COR-L47 (cell line): Measurements from ENCODE around the gene TRMT11.

ENCODE experiments used
- DNase-seq: peaks from one replicate; lab custom pipeline; 2025; lab: John Stamatoyannopoulos, UW

TRMT11 gene

DNA sequence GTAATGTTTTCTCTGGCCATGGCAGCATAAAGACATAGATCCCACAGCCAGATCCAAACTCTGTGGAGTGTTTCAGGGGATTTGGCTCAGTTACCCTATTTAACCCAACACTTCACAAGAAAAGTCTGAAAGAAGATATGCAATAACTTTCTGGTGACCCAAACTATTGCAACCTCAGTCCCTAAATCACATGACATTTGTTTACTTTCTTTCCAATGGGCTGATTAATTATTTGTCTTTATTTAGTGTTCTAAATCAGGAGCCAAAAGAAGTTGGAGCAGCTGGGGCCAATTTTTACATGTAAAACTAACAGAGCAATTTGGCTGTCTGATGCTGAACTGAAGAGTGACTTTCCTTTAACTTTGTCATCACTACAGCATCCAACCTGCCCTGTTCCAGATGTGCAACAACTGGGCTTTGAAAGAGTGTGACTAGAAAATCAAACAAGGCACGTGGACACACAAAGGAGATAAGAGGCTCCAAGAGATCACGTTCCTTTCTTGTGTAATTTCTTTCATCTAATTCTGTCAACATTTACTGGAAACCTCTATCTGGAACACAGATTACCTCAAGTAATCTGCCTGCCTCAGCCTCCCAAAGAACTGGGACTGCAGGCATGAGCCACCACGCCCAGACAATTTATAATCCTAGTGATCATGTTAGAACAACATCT lies 90.8 kb downstream of the TRMT11 start:
- DNase-seq: no peak

DNA sequence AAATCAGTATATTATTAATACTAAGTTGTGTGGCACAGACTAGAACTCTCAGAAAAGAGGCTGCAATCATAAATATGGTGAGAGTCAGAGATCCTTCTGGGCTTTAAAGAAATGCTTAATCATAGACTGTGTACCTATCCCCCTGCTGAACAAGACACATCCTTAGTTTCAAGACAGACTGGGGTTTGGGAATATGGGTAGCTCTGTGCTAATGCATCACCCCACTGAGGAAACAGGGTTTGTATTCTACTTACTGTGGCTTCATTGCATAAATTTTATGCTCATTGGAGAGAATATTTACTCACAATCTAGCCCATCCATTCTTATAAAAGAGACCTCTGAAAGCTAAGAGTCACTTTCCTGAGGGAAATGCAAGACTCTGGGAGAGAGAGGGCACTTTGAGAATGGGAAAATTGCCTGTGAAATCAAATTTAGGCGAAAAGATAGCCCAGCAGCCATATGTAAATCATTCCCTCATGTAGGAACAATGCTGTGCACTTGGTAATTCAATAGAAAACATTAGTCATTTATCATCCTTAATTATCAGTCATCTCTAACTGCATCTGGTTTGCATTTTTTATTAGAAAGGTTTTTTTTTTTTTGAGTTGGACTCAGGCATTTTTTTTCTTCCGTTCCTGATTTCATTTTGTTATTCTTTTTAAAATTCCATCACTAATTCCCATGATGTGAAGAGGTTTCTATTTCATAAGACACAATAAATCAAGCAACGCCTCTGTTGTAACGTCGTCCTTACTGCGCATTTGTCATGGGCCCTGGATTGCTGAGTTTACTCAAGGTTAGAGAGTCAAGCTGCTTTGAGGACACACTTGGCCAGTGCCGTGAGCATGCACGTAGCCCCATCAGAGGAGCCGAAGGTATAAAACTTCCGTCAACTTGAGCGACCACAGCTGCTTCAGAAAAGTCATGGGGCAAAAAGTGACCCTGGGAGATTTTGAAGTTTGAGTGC lies 91.8 kb downstream of the TRMT11 start:
- no peak for DNase-seq

DNA sequence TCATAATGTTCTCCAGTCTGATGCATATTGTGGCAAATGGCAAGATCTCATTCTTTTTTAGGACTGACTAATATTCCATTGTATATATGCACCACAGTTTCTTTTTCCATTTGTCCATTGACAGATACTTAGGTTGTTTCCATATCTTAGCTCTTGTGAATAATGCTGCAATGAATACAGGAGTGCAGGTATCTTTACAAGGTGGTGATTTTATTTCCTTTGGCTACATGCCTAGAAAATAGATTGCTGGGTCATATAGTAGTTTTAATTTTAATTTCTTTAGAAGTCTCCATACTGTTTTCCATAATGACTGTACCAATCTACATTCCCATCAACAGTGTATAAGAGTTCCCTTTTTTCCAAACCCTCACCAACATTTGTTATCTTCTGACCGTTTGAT lies 97.5 kb downstream of the TRMT11 start:
- DNase-seq: no peak

DNA sequence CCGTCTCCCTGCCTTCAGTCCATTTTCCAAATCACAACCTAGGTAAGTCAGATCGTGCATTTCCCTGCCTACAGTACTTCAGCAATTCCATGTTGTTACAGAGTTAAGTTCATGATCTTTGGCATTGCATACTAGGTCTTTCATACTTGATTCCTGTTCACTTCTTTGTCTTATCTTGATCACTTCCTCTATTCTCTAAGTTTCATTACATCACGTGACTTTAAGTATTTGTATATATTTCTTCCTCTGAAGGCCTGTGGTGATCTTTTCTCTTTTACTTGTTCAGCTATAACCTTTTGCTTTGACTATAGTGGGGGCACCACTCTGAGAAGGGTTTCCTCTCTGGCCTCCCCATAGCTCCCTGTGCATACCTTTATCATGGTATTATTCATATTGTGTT lies 100.2 kb downstream of the TRMT11 start:
- no peak for DNase-seq
